ENCODE measurements around the gene LNX2.

LNX2 gene

GRCh38 chr13:27510082-27510481 lies 110.2 kb downstream of the LNX2 start:
- H3K27me3 ChIP-seq: no peaks in the 10 kb centered on the region
- TF ChIP-seq Cebpa-rat (IDR thresholded peaks at IDR 0.05): no peak

GRCh38 chr13:27508802-27509201 lies 111.5 kb downstream of the LNX2 start:
- H3K27me3 ChIP-seq: no peaks in the 10 kb centered on the region
- H3K36me3 ChIP-seq: no peaks in the 10 kb centered on the region
- H3K9ac ChIP-seq: no peak overlapping the region
- TF ChIP-seq Cebpa-rat (IDR thresholded peaks at IDR 0.05): no peak
- H3K27ac ChIP-seq: no peak overlapping the region
- H3K4me1 ChIP-seq: no peaks in the 10 kb centered on the region
- H4K20me1 ChIP-seq: no peaks in the 10 kb centered on the region
- no peaks in the 10 kb centered on the region for H3K9me3 ChIP-seq (replicated peaks in 1 of 11)
- H3K4me3 ChIP-seq: no peak overlapping the region
- H3K4me2 ChIP-seq: no peak overlapping the region

More at GRCh38 chr13:27510082-27510481, 110.2 kb downstream of the LNX2 start:
- no peak overlapping the region for H3K27ac ChIP-seq
- H3K9me3 ChIP-seq (replicated peaks in 1 of 11): no peaks in the 10 kb centered on the region
- no peak overlapping the region for H3K9ac ChIP-seq
- H3K4me1 ChIP-seq: no peaks in the 10 kb centered on the region
- H3K36me3 ChIP-seq: no peaks in the 10 kb centered on the region
- H3K4me3 ChIP-seq: no peak overlapping the region
- no peak overlapping the region for H3K4me2 ChIP-seq
- no peaks in the 10 kb centered on the region for H4K20me1 ChIP-seq

GRCh38 chr13:27505792-27506191 lies 114.5 kb downstream of the LNX2 start:
- no peaks in the 10 kb centered on the region for H3K27me3 ChIP-seq
- H3K9ac ChIP-seq: no peak overlapping the region
- no peak overlapping the region for H3K4me2 ChIP-seq
- no peaks in the 10 kb centered on the region for H4K20me1 ChIP-seq
- H3K36me3 ChIP-seq: no peaks in the 10 kb centered on the region
- H3K4me3 ChIP-seq: no peak overlapping the region
- H3K27ac ChIP-seq: no peak overlapping the region
- H3K4me1 ChIP-seq: no peaks in the 10 kb centered on the region
- TF ChIP-seq Cebpa-rat (IDR thresholded peaks at IDR 0.05): no peak
- no peaks in the 10 kb centered on the region; a peak in 1 of 22 replicates for H3K9me3 ChIP-seq (replicated peaks in 1 of 11)

GRCh38 chr13:27504868-27505194 lies 115.5 kb downstream of the LNX2 start:
- Histone ChIP-seq H3K27me3 (no peaks in the 10 kb centered on the region), H3K36me3 (no peaks in the 10 kb centered on the region), H3K27ac (no peak overlapping the region), H3K4me1 (no peaks in the 10 kb centered on the region), H3K4me2 (no peak overlapping the region), H3K4me3 (no peak overlapping the region), H3K9ac (no peak overlapping the region), H4K20me1 (no peaks in the 10 kb centered on the region), H3K9me3 (replicated peaks in 1 of 11) (no peaks in the 10 kb centered on the region; a peak in 1 of 22 replicates)
- TF ChIP-seq Cebpa-rat (IDR thresholded peaks at IDR 0.05): no peak

GRCh38 chr13:27504128-27504867 lies 116.0 kb downstream of the LNX2 start:
- H3K36me3 ChIP-seq: no peaks in the 10 kb centered on the region
- H3K27ac ChIP-seq: no peak overlapping the region
- H3K4me3 ChIP-seq: no peak overlapping the region
- no peak overlapping the region for H3K4me2 ChIP-seq
- H3K4me1 ChIP-seq: no peaks in the 10 kb centered on the region
- no peaks in the 10 kb centered on the region; a peak in 1 of 22 replicates for H3K9me3 ChIP-seq (replicated peaks in 1 of 11)
- H3K27me3 ChIP-seq: no peaks in the 10 kb centered on the region
- no peak for TF ChIP-seq Cebpa-rat (IDR thresholded peaks at IDR 0.05)
- H4K20me1 ChIP-seq: no peaks in the 10 kb centered on the region
- no peak overlapping the region for H3K9ac ChIP-seq

- H3K27me3 ChIP-seq: no peaks in the 10 kb centered on the region
- H3K27ac ChIP-seq: no peak overlapping the region
- no peaks in the 10 kb centered on the region for H4K20me1 ChIP-seq
- H3K4me1 ChIP-seq: peaks cover 0 to 9% (median 4%) of the 10 kb centered on the region in 10 experiments; a peak in 7 of 20 replicates
- H3K9ac ChIP-seq: no peak overlapping the region
- H3K9me3 ChIP-seq (replicated peaks in 1 of 11): no peaks in the 10 kb centered on the region; a peak in 1 of 22 replicates
- H3K36me3 ChIP-seq: no peaks in the 10 kb centered on the region
- H3K4me3 ChIP-seq: no peak overlapping the region
- no peak for TF ChIP-seq Cebpa-rat (IDR thresholded peaks at IDR 0.05)
- H3K4me2 ChIP-seq: no peak overlapping the region
These were observed 119.4 kb downstream of the LNX2 start for GRCh38 chr13:27500806-27501534.

- peaks cover 0 to 9% (median 4%) of the 10 kb centered on the region in 10 experiments; a peak in 7 of 20 replicates for H3K4me1 ChIP-seq
- H3K4me3 ChIP-seq: no peak overlapping the region
- no peak overlapping the region for H3K9ac ChIP-seq
- no peaks in the 10 kb centered on the region for H3K36me3 ChIP-seq
- no peak overlapping the region for H3K27ac ChIP-seq
- no peaks in the 10 kb centered on the region for H4K20me1 ChIP-seq
- H3K4me2 ChIP-seq: peak overlapping the region in 1 of 11 experiments; percentile 45; a peak in 2 of 22 replicates
- TF ChIP-seq Cebpa-rat (IDR thresholded peaks at IDR 0.05): no peak
- no peaks in the 10 kb centered on the region for H3K27me3 ChIP-seq
- H3K9me3 ChIP-seq (replicated peaks in 1 of 11): no peaks in the 10 kb centered on the region; a peak in 1 of 22 replicates
These were observed 122.6 kb downstream of the LNX2 start for GRCh38 chr13:27497563-27498230.

GRCh38 chr13:27496536-27497273 lies 123.6 kb downstream of the LNX2 start:
- Histone ChIP-seq H3K9me3 (replicated peaks in 1 of 11) (no peaks in the 10 kb centered on the region; a peak in 1 of 22 replicates), H3K27ac (no peak overlapping the region), H4K20me1 (no peaks in the 10 kb centered on the region), H3K36me3 (no peaks in the 10 kb centered on the region), H3K9ac (no peak overlapping the region), H3K4me3 (no peak overlapping the region), H3K4me1 (peaks cover 0 to 9% (median 4%) of the 10 kb centered on the region in 10 experiments; a peak in 7 of 20 replicates), H3K27me3 (no peaks in the 10 kb centered on the region), H3K4me2 (peak overlapping the region in 6 of 11 experiments; percentile 10 to 45 (median 26); a peak in 5 of 22 replicates)
- TF ChIP-seq Cebpa-rat (IDR thresholded peaks at IDR 0.05): no peak

- no peak for TF ChIP-seq Cebpa-rat (IDR thresholded peaks at IDR 0.05)
- no peak overlapping the region for H3K27ac ChIP-seq
- no peak overlapping the region for H3K9ac ChIP-seq
- H3K27me3 ChIP-seq: no peaks in the 10 kb centered on the region
- H3K9me3 ChIP-seq (replicated peaks in 1 of 11): no peaks in the 10 kb centered on the region; a peak in 1 of 22 replicates
- H3K4me2 ChIP-seq: no peak overlapping the region
- no peaks in the 10 kb centered on the region for H4K20me1 ChIP-seq
- H3K36me3 ChIP-seq: no peaks in the 10 kb centered on the region
- peaks cover 0 to 9% (median 4%) of the 10 kb centered on the region in 10 experiments; a peak in 7 of 20 replicates for H3K4me1 ChIP-seq
- no peak overlapping the region for H3K4me3 ChIP-seq
These were observed 124.3 kb downstream of the LNX2 start for GRCh38 chr13:27496006-27496405.
